Activated naive CD4-positive, alpha-beta T cell treated with anti-CD3 and anti-CD28 coated beads, Interleukin-2, amount 10 ng/mL, durations not matched to agents 7 days and 5 days (primary cell): ENCODE results near the gene JAKMIP2.

ENCODE experiments used
- CTCF ChIA-PET: fragments of 350-600 bp; sonication (Branson Sonifier 250); formaldehyde crosslinking; loops from one replicate; lab custom pipeline; 2021; ENCODE audit warnings: antibody characterized with exemption; lab: Charles Lee
- DNase-seq: peaks from one replicate; pipeline ENCODE4 v3.0.0-alpha.2; 2020
- H3K27ac Mint-ChIP-seq: one replicate; pipeline ENCODE4 v1.8.0; 2021; ENCODE audit warnings: mild to moderate bottlenecking, moderate library complexity, mixed read lengths
- H3K27me3 Mint-ChIP-seq: one replicate; pipeline ENCODE4 v1.8.0; 2021; ENCODE audit warnings: mild to moderate bottlenecking, mixed read lengths
- H3K36me3 Mint-ChIP-seq: one replicate; pipeline ENCODE4 v1.8.0; 2021; ENCODE audit warnings: mixed read lengths
- H3K4me1 Mint-ChIP-seq: one replicate; pipeline ENCODE4 v1.8.0; 2021; ENCODE audit warnings: mixed read lengths
- H3K4me3 Mint-ChIP-seq: one replicate; pipeline ENCODE4 v1.8.0; 2021; ENCODE audit warnings: mild to moderate bottlenecking, moderate library complexity, mixed read lengths
- H3K9me3 Mint-ChIP-seq: one replicate; pipeline ENCODE4 v1.8.0; 2021; ENCODE audit warnings: mixed read lengths

Gene JAKMIP2

DNA sequence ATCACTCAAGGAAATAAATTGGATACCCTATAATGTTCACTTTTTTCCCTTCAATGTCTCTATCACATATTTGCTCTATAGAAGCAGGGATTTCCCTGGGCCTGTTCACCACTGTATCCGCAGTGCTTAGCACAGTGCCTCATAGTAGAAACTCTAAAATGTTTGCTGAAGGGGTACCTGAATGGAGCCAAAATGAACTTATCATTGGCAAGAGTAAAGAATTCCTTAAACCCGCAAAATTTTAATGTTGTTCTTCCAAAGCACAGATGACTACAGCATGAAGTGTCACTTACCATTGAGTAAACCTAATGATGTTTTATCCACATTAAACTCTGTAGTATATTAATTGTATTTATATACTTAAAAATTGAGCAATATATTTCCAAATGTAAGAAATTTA, 96.1 kb downstream of the JAKMIP2 start:
- H3K9me3 Mint-ChIP-seq = no peaks in the 10 kb centered on the region
- H3K4me3 Mint-ChIP-seq = no peak overlapping the region
- no peak for DNase-seq
- H3K27me3 Mint-ChIP-seq = no peaks in the 10 kb centered on the region
- H3K4me1 Mint-ChIP-seq = no peaks in the 10 kb centered on the region
- H3K27ac Mint-ChIP-seq = no peak overlapping the region
- CTCF ChIA-PET = no interaction called here
- H3K36me3 Mint-ChIP-seq = no peaks in the 10 kb centered on the region

DNA sequence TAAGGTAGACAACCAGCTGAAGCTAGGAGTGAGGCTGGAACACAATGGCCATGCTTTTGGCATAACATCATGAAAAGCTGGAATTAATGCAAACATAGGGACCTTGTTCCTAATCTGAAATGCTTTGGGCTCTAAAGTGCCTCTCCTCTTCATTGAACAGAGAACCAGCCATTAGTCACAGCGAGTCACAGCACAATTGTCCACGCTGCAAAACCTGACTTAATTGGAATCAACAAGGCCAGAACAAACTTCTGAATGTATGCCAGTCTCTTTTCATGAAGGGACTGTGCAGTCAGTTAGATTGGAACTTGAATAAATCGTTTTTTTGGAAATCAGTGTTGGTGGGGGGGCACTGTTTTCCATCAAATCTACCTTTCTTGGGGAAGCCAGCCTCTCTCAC, 96.5 kb downstream of the JAKMIP2 start:
- no peaks in the 10 kb centered on the region for H3K9me3 Mint-ChIP-seq
- CTCF ChIA-PET = no interaction called here
- no peaks in the 10 kb centered on the region for H3K4me1 Mint-ChIP-seq
- no peaks in the 10 kb centered on the region for H3K27me3 Mint-ChIP-seq
- DNase-seq = no peak
- H3K27ac Mint-ChIP-seq = no peak overlapping the region
- H3K36me3 Mint-ChIP-seq = no peaks in the 10 kb centered on the region
- no peak overlapping the region for H3K4me3 Mint-ChIP-seq

DNA sequence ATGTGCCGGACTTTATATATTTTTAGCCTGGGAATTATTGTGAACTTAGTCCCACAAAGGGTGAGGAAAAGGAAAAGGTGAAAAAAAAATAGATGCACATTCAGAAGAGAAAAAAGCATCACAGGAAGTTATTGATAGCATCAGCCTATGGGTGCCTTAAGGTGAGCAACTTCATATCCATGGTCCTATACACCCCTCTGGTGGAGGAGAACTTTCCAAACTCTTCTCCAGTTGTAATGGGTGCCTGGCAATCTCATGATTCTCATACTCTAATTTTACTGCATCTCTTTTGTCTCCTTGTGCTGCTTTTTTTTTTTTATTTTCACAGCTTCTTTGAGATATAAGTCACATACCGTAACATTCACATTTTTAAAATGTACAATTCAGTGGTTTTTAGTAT, 107.4 kb downstream of the JAKMIP2 start:
- Mint-ChIP-seq H3K4me3 (no peak overlapping the region), H3K27ac (no peak overlapping the region), H3K36me3 (no peaks in the 10 kb centered on the region), H3K27me3 (no peaks in the 10 kb centered on the region), H3K4me1 (no peaks in the 10 kb centered on the region), H3K9me3 (no peaks in the 10 kb centered on the region)
- DNase-seq = no peak
- CTCF ChIA-PET = no interaction called here

DNA sequence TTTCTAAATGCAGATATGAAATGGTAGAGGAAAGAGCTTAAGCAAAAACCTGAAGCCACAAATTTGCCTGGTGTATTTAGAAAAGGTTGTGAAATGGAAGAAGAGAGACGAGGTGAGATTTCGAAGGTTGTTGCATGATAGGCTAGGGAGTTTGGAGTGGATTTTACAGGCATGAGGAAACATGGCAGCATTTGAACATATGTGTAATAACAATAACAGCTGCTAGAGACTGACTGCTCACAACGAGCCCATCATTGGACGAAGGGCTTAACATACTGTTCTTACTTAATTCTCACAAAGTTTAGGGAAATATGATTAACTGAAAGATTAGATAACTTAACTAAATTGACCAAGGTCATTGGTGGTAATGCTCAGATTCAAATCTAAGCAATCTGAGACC, 108.1 kb downstream of the JAKMIP2 start:
- H3K4me1 Mint-ChIP-seq = no peaks in the 10 kb centered on the region
- H3K9me3 Mint-ChIP-seq = no peaks in the 10 kb centered on the region
- no peaks in the 10 kb centered on the region for H3K27me3 Mint-ChIP-seq
- no peak overlapping the region for H3K27ac Mint-ChIP-seq
- no peaks in the 10 kb centered on the region for H3K36me3 Mint-ChIP-seq
- H3K4me3 Mint-ChIP-seq = no peak overlapping the region
- no peak for DNase-seq
- CTCF ChIA-PET = no interaction called here

DNA sequence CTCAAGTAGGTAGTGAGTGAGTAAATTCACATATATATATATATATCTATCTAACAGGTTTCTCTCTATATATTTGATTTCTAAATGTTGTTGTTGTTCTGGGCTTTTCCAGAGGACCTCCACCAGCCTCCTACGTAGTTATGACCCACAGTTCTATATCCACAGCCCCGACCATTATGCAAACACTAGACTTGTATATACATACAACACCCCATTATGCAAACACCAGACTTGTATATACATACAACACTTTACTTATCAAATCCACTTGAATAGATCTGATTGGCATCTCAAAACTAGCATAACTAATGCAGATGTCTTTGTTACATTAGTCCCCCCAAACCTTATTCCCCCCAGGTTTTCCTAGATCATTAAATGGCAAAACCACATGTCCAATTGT, 108.7 kb downstream of the JAKMIP2 start:
- Mint-ChIP-seq H3K36me3 (no peaks in the 10 kb centered on the region), H3K27me3 (no peaks in the 10 kb centered on the region), H3K4me3 (no peak overlapping the region), H3K9me3 (no peaks in the 10 kb centered on the region), H3K27ac (no peak overlapping the region), H3K4me1 (no peaks in the 10 kb centered on the region)
- DNase-seq = no peak
- CTCF ChIA-PET = no interaction called here

DNA sequence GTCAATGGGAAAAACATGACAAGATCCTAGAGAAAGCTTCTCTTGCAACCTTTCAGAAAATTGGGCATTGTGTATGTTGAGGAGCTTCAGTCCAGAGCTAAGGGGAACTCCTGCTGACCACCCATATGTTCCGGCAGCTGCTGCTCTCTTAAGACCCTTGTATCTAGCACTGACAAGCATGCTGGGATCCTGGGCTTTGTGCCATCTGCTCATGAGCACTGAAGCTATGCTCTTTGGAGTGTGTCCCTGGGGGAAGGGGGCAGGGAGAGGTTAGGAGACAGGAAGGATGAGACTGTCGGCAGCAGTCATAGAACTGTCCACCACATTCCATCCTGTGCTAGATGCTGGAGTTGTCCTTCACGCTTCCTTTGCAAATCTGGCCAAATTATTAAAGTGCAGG, 109.3 kb downstream of the JAKMIP2 start:
- Mint-ChIP-seq H3K27ac (no peak overlapping the region), H3K27me3 (no peaks in the 10 kb centered on the region), H3K36me3 (no peaks in the 10 kb centered on the region), H3K4me1 (no peaks in the 10 kb centered on the region), H3K4me3 (no peak overlapping the region), H3K9me3 (no peaks in the 10 kb centered on the region)
- CTCF ChIA-PET = no interaction called here
- no peak for DNase-seq

DNA sequence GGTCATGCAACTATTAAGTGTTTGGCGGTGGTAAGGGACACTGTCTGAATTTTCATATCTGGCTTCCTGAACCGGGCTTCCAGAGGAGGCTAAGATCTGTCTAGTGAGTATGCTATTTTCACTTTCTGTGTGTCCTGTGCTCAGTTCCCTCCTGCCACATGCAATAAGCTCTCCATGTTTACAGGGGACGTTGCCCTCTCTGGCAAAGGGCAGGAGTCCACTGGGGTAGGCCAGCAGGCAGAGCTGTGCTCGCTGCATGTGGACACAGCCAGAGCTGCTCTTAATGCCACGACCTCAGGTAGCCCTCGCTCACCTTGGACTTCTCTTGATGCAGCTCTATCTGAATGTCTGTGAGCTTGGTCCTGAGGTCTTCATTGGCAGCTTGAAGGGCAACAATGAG, 111.2 kb downstream of the JAKMIP2 start:
- H3K4me1 Mint-ChIP-seq = no peaks in the 10 kb centered on the region
- no peaks in the 10 kb centered on the region for H3K27me3 Mint-ChIP-seq
- CTCF ChIA-PET = no interaction called here
- DNase-seq = no peak
- no peaks in the 10 kb centered on the region for H3K36me3 Mint-ChIP-seq
- H3K9me3 Mint-ChIP-seq = no peaks in the 10 kb centered on the region
- H3K4me3 Mint-ChIP-seq = no peak overlapping the region
- H3K27ac Mint-ChIP-seq = no peak overlapping the region

DNA sequence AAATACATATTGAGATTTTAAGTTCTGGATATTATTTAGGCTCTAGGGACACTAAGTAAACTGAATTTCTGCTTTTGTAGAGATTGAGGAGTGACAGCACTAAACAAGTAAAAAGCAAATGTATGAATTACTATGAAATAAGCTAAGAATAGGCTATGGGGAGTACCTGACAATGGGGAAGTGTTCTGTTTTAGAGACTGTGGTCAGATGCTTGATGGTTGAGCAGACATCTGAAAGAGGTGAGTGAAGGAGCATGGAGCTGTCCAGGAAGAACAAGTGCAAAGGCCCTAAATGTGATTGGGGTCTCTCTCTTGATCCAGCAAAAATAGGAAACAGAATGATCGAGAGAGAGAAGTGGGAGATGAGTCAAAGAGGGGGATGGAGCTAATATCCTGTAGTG, 111.7 kb downstream of the JAKMIP2 start:
- H3K4me3 Mint-ChIP-seq = no peak overlapping the region
- no peaks in the 10 kb centered on the region for H3K36me3 Mint-ChIP-seq
- H3K4me1 Mint-ChIP-seq = no peaks in the 10 kb centered on the region
- DNase-seq = no peak
- H3K9me3 Mint-ChIP-seq = no peaks in the 10 kb centered on the region
- no peaks in the 10 kb centered on the region for H3K27me3 Mint-ChIP-seq
- CTCF ChIA-PET = no interaction called here
- H3K27ac Mint-ChIP-seq = no peak overlapping the region

DNA sequence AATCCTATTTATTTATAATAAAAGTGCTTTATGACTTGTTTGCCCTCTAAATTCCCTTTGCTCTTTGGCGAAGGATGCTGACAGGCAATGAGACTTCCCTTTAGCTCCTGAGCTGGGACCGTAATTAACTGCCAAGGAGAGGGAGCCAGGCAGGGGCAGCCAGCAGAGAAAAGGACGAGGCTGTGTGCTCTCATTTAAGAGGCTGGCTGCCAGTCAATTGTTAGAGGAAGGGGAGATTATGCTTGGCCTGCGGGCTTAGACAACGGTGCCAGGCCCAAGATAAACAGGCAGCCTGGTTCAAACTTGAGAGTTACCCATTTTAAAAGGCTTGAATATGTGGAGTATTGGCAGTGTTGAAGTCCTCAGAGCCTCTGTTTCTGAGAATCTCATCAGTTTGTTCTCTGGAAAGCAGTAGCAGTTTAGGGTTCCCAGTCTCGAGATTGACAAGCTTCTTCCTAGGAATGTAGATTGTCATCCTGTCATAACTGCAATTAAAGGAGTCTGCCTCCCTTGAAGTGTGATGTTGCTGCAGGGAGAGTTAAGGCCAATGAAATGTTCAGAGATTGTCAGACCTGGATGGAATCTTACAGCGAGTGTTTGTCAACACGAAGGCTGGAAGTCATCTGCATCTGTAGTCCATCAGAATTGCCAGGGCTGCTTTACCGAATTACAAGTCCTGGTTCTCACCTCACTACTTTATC, 113.2 kb downstream of the JAKMIP2 start:
- H3K27ac Mint-ChIP-seq = no peak overlapping the region
- no peaks in the 10 kb centered on the region for H3K9me3 Mint-ChIP-seq
- no peaks in the 10 kb centered on the region for H3K36me3 Mint-ChIP-seq
- H3K4me3 Mint-ChIP-seq = no peak overlapping the region
- H3K4me1 Mint-ChIP-seq = no peaks in the 10 kb centered on the region
- CTCF ChIA-PET = no interaction called here
- no peak for DNase-seq
- H3K27me3 Mint-ChIP-seq = no peaks in the 10 kb centered on the region

DNA sequence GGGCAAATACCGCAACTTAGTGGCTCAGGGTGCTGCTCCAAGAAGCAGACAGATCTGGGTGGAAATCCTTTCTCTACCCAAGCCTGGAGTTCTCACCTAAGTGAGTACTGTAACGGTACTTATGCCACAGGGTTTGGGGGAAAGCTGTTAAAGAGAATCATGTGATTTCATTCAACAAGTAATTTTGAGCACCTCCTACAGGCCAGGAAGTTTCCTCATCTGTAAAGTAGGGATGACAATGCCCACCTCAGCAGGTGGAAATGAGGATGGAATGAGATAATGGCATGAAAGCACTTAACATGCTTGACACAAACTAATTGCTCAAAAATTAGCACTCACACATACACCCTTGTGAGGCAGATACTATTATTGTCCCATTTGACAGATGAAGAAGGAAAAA, 114.1 kb downstream of the JAKMIP2 start:
- CTCF ChIA-PET = no interaction called here
- H3K27me3 Mint-ChIP-seq = no peaks in the 10 kb centered on the region
- H3K27ac Mint-ChIP-seq = no peak overlapping the region
- no peaks in the 10 kb centered on the region for H3K4me1 Mint-ChIP-seq
- no peaks in the 10 kb centered on the region for H3K9me3 Mint-ChIP-seq
- H3K4me3 Mint-ChIP-seq = no peak overlapping the region
- H3K36me3 Mint-ChIP-seq = no peaks in the 10 kb centered on the region
- no peak for DNase-seq

DNA sequence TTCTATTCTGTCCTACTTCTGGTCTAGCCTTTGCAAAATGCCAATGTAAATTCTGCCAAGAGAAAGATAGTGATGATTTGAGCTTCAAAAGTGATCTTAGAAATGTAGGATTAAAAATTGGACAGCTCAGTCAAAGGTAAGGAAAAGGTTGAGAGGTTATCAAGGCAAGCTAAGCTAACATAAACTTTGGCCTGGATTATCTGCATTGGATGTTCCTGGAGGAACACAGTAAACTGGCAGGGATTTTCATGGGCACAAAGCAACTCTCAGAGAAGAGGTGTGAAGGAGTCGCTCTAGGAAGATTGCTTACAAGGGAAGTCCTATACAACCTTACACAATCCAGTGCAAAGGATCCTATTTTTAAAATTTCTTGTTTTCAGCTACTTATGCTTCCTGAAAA, 115.2 kb downstream of the JAKMIP2 start:
- no peak for DNase-seq
- Mint-ChIP-seq H3K27me3 (no peaks in the 10 kb centered on the region), H3K4me3 (no peak overlapping the region), H3K36me3 (no peaks in the 10 kb centered on the region), H3K4me1 (no peaks in the 10 kb centered on the region), H3K9me3 (no peaks in the 10 kb centered on the region), H3K27ac (no peak overlapping the region)
- CTCF ChIA-PET = no interaction called here

DNA sequence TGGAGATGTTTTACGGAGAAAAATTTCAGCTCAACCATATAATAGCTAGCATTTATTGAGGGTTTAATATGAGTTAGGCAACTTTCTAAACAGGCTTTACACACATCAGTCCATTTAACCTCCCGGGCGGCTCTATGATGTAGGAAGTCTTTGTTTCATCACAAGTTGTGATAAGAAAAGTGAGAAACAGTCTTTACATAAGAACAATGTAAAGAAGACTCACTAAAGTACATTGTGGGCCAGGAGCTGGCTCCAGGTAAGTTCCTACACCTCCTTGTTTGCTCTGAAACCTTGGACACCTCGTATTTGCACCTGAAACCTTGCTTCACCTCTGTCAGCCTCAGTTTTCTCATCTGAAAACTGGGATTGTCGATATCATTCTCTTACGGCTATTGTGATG, 116.1 kb downstream of the JAKMIP2 start:
- H3K4me1 Mint-ChIP-seq = no peaks in the 10 kb centered on the region
- H3K27ac Mint-ChIP-seq = no peak overlapping the region
- H3K36me3 Mint-ChIP-seq = no peaks in the 10 kb centered on the region
- no peaks in the 10 kb centered on the region for H3K9me3 Mint-ChIP-seq
- H3K4me3 Mint-ChIP-seq = no peak overlapping the region
- no peaks in the 10 kb centered on the region for H3K27me3 Mint-ChIP-seq
- no peak for DNase-seq
- CTCF ChIA-PET = no interaction called here

DNA sequence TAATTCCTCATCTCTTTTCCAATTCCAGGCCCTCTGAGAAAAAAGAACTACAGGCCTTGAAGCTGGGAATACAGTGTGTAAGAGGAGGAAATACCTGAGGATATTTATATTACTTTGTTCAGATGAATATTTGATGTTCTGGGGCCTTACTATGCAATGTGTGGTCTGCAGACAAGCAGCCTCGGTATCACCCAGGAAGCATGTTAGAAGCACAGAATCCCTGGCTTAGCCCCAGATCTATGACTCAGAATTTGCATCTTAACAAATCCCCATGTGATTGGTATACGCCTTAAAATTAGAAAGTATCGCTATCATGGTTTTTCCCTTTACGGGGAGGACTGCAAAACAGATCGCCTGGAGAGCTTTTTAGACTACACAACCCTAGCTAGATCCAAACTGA, 121.0 kb downstream of the JAKMIP2 start:
- CTCF ChIA-PET = no interaction called here
- Mint-ChIP-seq H3K27ac (no peak overlapping the region), H3K9me3 (no peaks in the 10 kb centered on the region), H3K4me1 (no peaks in the 10 kb centered on the region), H3K36me3 (no peaks in the 10 kb centered on the region), H3K27me3 (no peaks in the 10 kb centered on the region), H3K4me3 (no peak overlapping the region)
- no peak for DNase-seq

DNA sequence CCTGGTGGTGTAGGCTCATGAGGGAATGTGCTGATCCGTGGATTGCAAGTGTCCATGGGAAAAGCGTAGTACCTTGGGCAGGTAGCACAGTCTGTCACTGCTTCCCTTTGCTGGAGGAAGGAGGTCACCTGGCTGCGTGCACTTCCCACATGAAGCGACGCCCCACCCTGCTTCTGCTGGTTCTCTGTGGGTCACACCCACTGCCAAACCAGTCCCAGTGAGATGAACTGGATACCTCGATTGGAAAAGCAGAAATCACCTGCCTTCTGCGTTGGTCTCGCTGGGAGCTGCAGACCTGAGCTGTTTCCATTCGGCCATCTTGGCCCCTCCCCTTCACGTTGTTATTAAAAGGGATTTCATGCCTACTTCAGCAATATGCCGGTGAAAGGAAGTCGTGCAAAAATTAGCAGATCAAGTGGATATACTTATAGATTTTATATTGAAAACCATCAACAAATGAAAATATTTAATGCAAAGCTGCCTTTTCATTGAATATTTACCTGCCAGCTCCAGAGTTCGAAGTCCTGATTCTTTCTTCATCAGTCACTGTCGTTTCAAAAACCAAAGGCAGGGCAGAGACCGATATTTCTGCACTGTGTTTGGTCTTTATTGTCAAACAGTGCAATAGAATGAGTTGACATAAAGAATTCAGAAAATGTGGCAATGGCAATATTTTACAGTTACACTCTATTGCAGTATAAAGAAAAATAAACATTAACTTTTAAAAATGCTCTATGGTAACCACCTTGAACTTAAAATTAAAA, 123.2 kb downstream of the JAKMIP2 start:
- CTCF ChIA-PET = no interaction called here
- Mint-ChIP-seq H3K36me3 (no peaks in the 10 kb centered on the region), H3K27ac (no peak overlapping the region), H3K9me3 (no peaks in the 10 kb centered on the region), H3K4me3 (no peak overlapping the region), H3K27me3 (no peaks in the 10 kb centered on the region), H3K4me1 (no peaks in the 10 kb centered on the region)
- DNase-seq = no peak

DNA sequence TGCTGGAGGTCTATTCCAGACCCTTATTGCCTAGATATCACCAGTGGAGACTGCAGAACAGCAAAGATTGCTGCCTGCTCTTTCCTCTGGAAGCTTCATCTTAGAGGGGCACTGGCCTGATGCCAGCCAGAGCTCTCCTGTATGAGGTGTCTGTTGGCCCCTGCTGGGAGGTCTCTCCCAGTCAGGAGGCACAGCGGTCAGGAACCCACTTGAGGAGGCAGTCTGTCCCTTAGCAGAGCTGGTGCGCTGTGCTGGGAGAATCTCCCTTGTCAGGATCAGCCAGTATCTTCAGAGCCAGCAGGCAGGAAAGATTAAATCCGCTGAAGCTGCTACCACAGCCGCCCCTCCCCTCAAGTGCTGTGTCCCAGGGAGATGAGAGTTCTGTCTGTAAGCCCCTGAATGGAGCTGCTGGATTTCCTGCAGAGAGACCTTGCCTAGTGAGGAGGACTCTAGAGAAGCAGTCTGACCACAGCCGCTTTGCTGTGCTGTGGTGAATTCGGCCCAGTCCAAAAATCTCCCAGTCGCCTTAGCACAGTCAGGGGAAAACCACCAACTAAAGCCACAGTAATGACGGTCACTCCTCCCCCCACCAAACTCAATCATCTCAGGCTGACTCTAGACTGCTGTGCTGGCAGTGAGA, 124.1 kb downstream of the JAKMIP2 start:
- no peak for DNase-seq
- H3K9me3 Mint-ChIP-seq = no peaks in the 10 kb centered on the region
- no peaks in the 10 kb centered on the region for H3K36me3 Mint-ChIP-seq
- H3K27me3 Mint-ChIP-seq = no peaks in the 10 kb centered on the region
- no peak overlapping the region for H3K27ac Mint-ChIP-seq
- H3K4me1 Mint-ChIP-seq = no peaks in the 10 kb centered on the region
- H3K4me3 Mint-ChIP-seq = no peak overlapping the region
- CTCF ChIA-PET = no interaction called here
